Osteoblast (primary cell): Measurements from ENCODE around the gene TRIM40. TPM values are rescaled to one million over a fixed set of nuclear protein-coding genes. Genes with fewer than 3 reads are reported as not detected.

Experiments used
- DNase-seq: peaks from one replicate; pipeline ENCODE4 v3.0.0; 2011; ENCODE audit warnings: low spot score, mixed read lengths; ENCODE audit not compliant: insufficient read length; ENCODE audit errors: missing footprints
- H2AFZ ChIP-seq: 2 replicates; pipeline ENCODE4 v1.6.0; 2011; ENCODE audit warnings: mild to moderate bottlenecking, low read length
- H3K27ac ChIP-seq: 2 replicates; pipeline ENCODE4 v1.5.1; 2011; ENCODE audit warnings: mild to moderate bottlenecking, low read depth, low read length, moderate library complexity
- H3K27me3 ChIP-seq: 2 replicates; pipeline ENCODE4 v1.6.0; 2012; ENCODE audit warnings: mild to moderate bottlenecking, control low read depth, inconsistent platforms, low read length, moderate library complexity; ENCODE audit not compliant: insufficient read depth
- H3K36me3 ChIP-seq: 2 replicates; pipeline ENCODE4 v1.5.1; 2011; ENCODE audit warnings: mild to moderate bottlenecking, low read length, control low read depth, moderate library complexity; ENCODE audit not compliant: insufficient read depth
- H3K4me1 ChIP-seq: 2 replicates; pipeline ENCODE4 v1.5.1; 2011; ENCODE audit warnings: mild to moderate bottlenecking, low read length, control low read depth, moderate library complexity; ENCODE audit not compliant: insufficient read depth
- H3K4me2 ChIP-seq: 2 replicates; pipeline ENCODE4 v1.6.0; 2011; ENCODE audit warnings: mild to moderate bottlenecking, low read length; ENCODE audit not compliant: insufficient read depth
- H3K4me3 ChIP-seq: fragments of 200-600 bp; sonication (generic); 3 replicates; pipeline ENCODE4 v1.5.1; 2012; ENCODE audit warnings: mild to moderate bottlenecking, low read length, inconsistent platforms; ENCODE audit not compliant: insufficient read depth
- H3K79me2 ChIP-seq: 2 replicates; pipeline ENCODE4 v1.6.0; 2012; ENCODE audit warnings: mild to moderate bottlenecking, low read length, control low read depth, inconsistent platforms; ENCODE audit not compliant: insufficient read depth
- H3K9me3 ChIP-seq: 2 replicates; pipeline ENCODE4 v1.5.1; 2011; ENCODE audit warnings: low read depth, low read length, control low read depth
- H4K20me1 ChIP-seq: 2 replicates; pipeline ENCODE4 v1.6.0; 2012; ENCODE audit warnings: mild to moderate bottlenecking, low read length, control low read depth; ENCODE audit not compliant: insufficient read depth
- CTCF ChIP-seq: IDR thresholded peaks from 2 replicates; pipeline ENCODE4 v1.5.1; 2011; ENCODE audit warnings: mild to moderate bottlenecking, low read depth, low read length, moderate library complexity; ENCODE audit errors: extremely low read depth
- total RNA-seq: library from RNA; depleted of rRNA; stranded (reverse); fragments of >200 nt; gene quantifications from 2 replicates; pipeline ENCODE4 v1.2.3, GENCODE V29; 2012

The TRIM40 gene
- total RNA-seq, 1 donor, result not detected

- no peaks in the 10 kb centered on the region for H3K36me3 ChIP-seq
- H3K4me1 ChIP-seq, result peaks cover 26% of the 10 kb centered on the region
- H3K4me3 ChIP-seq, result peak overlapping the region; percentile 69
- peaks cover 43% of the 10 kb centered on the region for H3K27me3 ChIP-seq
- TF ChIP-seq CTCF, result no peak
- no peak overlapping the region for H3K27ac ChIP-seq
- DNase-seq, result peak; percentile 87
- peak overlapping the region; percentile 80 for H3K4me2 ChIP-seq
- H3K9me3 ChIP-seq, result no peaks in the 10 kb centered on the region
- H3K79me2 ChIP-seq, result no peaks in the 10 kb centered on the region
- H4K20me1 ChIP-seq, result no peaks in the 10 kb centered on the region
- H2AFZ ChIP-seq, result peak overlapping the region; percentile 81
These were observed 35.1 kb upstream of the TRIM40 start for GRCh38 chr6:30100585-30101443.

GRCh38 chr6:30101444-30102413 is 34.2 kb upstream of the TRIM40 start:
- Histone ChIP-seq H2AFZ (peak overlapping the region; percentile 82), H3K4me3 (peak overlapping the region; percentile 69), H3K9me3 (no peaks in the 10 kb centered on the region), H3K4me1 (peaks cover 26% of the 10 kb centered on the region), H3K4me2 (peak overlapping the region; percentile 80), H3K27me3 (peaks cover 43% of the 10 kb centered on the region), H3K36me3 (no peaks in the 10 kb centered on the region), H3K79me2 (no peaks in the 10 kb centered on the region), H4K20me1 (no peaks in the 10 kb centered on the region), H3K27ac (peak overlapping the region; percentile 70)
- peak; percentile 6 for TF ChIP-seq CTCF
- DNase-seq, result peak; percentile 98

GRCh38 chr6:30102414-30102969 is 33.4 kb upstream of the TRIM40 start:
- Histone ChIP-seq H3K9me3 (no peaks in the 10 kb centered on the region), H3K27ac (peak overlapping the region; percentile 70), H2AFZ (peak overlapping the region; percentile 82), H3K36me3 (no peaks in the 10 kb centered on the region), H3K27me3 (peaks cover 39% of the 10 kb centered on the region), H4K20me1 (no peaks in the 10 kb centered on the region), H3K4me3 (peak overlapping the region; percentile 69), H3K79me2 (no peaks in the 10 kb centered on the region), H3K4me1 (peaks cover 26% of the 10 kb centered on the region), H3K4me2 (peak overlapping the region; percentile 80)
- no peak for TF ChIP-seq CTCF
- DNase-seq, result peak; percentile 83
